ENCODE data around the gene RASGRF1.

DNA sequence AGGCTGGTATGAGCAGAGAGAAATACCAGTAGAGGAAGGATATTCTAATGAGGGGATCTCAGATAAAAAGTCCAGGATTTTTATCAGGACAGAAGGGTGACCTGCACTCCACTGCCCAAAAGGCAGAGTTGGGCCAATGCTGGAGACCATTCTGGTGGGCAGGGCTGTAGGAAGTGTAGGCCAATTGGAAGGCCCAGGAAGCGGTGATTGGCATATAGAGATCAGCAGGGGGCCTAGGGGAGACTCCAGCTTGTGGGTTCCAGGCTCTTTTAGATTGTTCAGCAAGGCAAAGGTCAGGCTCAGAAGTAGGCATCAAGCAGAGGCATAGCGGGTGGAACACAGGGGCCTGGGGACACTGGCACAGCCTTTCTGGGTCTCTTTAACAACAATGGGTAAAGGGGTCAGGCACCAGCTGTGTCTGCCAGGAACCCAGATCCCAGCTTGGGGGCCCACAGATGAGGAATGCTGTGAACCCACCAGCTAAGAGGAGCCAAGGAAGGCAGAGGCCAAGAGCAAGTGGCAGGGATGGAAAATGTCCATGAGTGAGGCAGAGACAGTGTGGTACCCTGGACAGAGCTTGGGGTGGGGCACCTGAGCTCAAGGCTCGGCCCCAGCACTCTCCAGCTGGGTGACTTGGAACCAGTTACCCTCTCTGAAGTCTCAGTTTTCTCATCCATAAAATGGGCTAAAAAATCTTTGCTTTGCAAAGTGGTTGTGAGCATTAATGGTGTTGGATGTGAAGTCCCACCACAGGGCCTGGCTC is 27.0 kb upstream of the RASGRF1 start:
- TF ChIP-seq, protein P1, sequence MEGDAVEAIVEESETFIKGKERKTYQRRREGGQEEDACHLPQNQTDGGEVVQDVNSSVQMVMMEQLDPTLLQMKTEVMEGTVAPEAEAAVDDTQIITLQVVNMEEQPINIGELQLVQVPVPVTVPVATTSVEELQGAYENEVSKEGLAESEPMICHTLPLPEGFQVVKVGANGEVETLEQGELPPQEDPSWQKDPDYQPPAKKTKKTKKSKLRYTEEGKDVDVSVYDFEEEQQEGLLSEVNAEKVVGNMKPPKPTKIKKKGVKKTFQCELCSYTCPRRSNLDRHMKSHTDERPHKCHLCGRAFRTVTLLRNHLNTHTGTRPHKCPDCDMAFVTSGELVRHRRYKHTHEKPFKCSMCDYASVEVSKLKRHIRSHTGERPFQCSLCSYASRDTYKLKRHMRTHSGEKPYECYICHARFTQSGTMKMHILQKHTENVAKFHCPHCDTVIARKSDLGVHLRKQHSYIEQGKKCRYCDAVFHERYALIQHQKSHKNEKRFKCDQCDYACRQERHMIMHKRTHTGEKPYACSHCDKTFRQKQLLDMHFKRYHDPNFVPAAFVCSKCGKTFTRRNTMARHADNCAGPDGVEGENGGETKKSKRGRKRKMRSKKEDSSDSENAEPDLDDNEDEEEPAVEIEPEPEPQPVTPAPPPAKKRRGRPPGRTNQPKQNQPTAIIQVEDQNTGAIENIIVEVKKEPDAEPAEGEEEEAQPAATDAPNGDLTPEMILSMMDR (IDR thresholded peaks at IDR 0.05) = no peak
- no peak for TF ChIP-seq POLR2A (IDR thresholded peaks at IDR 0.05)
- no peak for TF ChIP-seq POLR2AphosphoS5 (IDR thresholded peaks at IDR 0.05)
- TF ChIP-seq EP300 (IDR thresholded peaks at IDR 0.05; ENCODE audit: low read depth) = no peak
